ENCODE measurements around the gene MRPS18A.

MRPS18A gene

DNA sequence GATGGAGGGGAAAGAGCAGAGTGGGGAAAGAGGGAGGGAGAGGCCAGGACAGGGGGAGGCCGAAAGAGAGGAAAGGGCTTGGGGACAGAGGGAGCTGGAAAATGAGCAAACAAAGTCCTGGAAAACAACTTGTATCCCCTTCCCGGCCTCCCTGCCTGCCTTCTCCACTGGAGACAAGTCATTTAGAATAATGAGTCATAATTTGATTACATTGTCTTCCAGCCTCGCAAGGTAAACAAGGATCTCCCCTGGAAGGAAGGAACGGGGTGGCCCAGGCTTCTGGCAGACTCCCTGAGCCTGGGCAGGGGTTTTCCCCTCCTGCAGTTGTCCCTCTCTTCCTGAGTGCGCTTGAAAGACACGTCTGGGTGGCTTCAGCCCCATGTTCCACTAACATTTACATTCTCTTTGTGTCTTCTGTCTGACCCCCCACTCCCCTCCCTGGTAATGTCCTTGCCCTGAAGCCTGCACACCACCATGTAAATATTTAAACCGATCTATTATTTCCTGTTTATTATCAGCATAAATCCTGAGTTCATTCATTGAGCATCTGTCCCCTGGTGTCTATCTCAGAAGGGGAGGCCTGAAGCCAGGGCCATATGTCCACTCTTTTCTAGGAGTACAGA is 12.1 kb upstream of the MRPS18A start:
- no peak for DNase-seq (ENCODE audit: low spot score)
- in situ Hi-C loops (cut with MboI; ENCODE audit: low sequenced_read_pairs, unreplicated experiment) = no loop called here
- TF ChIP-seq, protein P1, sequence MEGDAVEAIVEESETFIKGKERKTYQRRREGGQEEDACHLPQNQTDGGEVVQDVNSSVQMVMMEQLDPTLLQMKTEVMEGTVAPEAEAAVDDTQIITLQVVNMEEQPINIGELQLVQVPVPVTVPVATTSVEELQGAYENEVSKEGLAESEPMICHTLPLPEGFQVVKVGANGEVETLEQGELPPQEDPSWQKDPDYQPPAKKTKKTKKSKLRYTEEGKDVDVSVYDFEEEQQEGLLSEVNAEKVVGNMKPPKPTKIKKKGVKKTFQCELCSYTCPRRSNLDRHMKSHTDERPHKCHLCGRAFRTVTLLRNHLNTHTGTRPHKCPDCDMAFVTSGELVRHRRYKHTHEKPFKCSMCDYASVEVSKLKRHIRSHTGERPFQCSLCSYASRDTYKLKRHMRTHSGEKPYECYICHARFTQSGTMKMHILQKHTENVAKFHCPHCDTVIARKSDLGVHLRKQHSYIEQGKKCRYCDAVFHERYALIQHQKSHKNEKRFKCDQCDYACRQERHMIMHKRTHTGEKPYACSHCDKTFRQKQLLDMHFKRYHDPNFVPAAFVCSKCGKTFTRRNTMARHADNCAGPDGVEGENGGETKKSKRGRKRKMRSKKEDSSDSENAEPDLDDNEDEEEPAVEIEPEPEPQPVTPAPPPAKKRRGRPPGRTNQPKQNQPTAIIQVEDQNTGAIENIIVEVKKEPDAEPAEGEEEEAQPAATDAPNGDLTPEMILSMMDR (IDR thresholded peaks at IDR 0.05; ENCODE audit: borderline replicate concordance, control extremely low read depth, extremely low read depth, insufficient read depth, missing control alignments) = no peak

DNA sequence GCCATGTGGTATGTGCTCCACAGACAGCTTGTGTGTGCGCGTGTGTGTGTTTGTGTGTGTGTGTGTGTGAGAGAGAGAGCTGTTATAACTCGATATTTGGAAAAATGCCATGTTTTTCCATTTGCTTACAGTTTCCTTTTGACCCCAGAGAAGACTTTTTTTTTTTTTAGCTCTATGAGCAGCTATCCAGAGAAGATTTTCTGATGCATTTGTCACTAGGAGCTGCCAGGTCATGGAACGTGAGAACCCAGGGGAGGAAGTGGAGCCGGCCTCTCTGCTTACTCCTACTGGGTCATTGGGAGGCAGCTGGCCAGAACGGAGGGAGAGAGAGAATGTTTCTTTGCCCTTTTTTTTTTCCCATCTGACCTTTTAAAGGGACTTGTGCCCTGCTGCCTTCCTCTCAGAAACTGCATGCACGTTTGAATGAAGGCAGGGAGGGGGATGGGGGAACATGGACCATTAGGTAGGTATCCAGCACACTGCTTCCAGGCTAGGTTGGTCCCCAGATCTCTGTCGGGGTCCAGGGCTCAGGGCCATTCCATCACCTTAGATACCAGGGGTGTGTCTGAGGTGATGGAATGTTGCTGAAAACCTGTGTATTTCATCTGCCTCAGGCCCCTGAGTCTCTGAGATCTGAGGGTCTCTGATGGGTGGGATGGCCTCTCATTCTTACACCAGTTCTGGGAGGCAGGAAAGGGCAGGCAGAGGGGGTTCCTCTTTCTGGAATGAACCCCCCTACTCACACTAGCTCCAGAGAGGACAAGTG is 11.2 kb upstream of the MRPS18A start:
- no peak for DNase-seq (ENCODE audit: low spot score)
- TF ChIP-seq, protein P1 (IDR thresholded peaks at IDR 0.05; ENCODE audit: borderline replicate concordance, control extremely low read depth, extremely low read depth, insufficient read depth, missing control alignments) = no peak
- in situ Hi-C loops (cut with MboI; ENCODE audit: low sequenced_read_pairs, unreplicated experiment) = no loop called here

DNA sequence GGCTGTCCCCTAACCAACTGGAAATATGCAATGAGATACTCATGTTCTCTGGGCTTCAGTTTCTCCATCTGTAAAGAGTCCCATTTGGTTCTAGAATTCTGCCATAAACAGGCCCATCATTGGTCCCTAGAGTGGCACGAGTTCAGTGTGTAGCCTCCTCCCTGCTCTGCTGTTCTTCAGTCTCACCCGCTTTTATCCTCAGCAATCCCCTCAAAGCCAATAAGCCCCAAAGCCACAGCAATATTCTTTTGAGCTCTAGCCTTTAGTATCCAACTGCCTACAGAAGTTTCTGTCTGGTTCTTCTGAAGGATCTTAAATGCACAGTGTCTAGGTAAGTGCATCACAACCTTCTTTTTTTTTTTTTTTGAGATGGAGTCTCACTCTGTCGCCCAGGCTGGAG is 9.8 kb upstream of the MRPS18A start:
- no peak for DNase-seq (ENCODE audit: low spot score)
- in situ Hi-C loops (cut with MboI; ENCODE audit: low sequenced_read_pairs, unreplicated experiment) = no loop called here
- TF ChIP-seq, protein P1 (IDR thresholded peaks at IDR 0.05; ENCODE audit: borderline replicate concordance, control extremely low read depth, extremely low read depth, insufficient read depth, missing control alignments) = no peak

DNA sequence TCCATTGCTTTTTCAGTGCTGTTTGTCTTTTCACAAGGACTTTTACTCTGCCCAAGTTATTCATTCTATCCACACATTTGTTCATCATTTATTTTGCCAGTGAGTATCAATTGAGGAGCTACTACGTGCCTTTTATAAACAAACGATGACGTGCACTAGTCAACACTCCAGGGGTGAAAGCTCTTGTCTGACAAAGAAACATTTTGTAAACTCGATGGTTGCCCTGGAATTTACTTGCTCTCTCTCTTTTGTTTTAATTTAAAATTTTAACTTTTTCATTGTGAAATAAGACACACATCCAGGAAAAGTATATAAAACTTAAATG is 8.3 kb upstream of the MRPS18A start:
- no peak for DNase-seq (ENCODE audit: low spot score)
- in situ Hi-C loops (cut with MboI; ENCODE audit: low sequenced_read_pairs, unreplicated experiment) = no loop called here
- TF ChIP-seq, protein P1 (IDR thresholded peaks at IDR 0.05; ENCODE audit: borderline replicate concordance, control extremely low read depth, extremely low read depth, insufficient read depth, missing control alignments) = no peak

DNA sequence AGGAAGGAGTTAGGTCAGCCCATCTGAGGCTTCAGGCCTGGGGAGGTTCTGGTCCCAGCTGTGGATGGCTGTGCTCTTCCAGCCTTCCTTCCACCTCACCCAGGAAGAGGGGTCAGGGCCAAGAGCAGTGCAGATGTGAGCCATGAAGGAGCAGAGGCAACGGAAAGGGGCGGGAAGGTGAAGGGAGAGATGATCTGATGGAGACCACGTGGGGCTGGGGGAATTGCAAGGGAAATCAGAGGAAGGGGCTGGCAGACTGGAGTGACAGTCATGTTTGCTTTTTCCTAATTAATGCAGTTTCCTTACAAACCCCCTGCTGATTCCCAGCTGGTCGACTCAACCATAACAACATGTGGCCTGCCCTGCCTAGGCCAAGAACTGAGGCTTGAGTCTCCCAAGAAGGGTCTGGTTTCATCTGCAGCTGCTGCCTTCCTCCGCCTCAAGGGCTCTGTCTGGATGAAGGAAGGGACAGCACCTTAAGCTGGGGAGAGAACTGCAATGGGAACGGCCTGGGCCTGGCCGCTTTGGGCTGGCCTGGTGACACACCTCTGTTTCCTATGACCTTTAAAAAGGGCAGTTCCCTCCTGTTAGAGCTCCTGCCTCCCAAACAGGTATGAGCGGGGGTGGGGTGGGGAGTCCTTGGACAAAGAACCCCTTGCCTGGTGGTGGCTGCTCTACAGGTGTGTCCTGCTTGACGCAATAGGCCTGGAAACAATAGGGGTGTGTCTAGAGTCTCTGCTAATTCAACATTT is 7.8 kb upstream of the MRPS18A start:
- in situ Hi-C loops (cut with MboI; ENCODE audit: low sequenced_read_pairs, unreplicated experiment) = no loop called here
- TF ChIP-seq, protein P1 (IDR thresholded peaks at IDR 0.05; ENCODE audit: borderline replicate concordance, control extremely low read depth, extremely low read depth, insufficient read depth, missing control alignments) = no peak
- DNase-seq (ENCODE audit: low spot score) = no peak

DNA sequence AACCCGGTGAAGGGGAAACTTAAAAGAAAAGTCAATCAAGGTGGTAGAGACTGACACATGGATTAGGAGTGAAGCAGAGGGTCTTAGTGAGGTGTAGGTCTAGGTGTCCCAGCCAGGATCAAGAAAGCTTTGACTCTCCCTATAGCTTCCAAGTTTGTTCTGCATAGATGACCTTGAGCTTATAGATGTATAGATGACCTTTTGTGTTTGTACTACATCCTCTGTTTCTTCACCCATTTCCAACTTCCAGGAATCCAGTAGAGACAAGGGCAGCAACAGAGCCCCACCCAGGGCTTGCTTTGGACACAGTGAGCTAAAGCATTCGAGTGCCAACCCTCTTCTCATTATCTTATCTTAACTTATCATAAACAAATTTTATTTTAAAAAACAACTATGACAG is 1.8 kb upstream of the MRPS18A start:
- TF ChIP-seq, protein P1 (IDR thresholded peaks at IDR 0.05; ENCODE audit: borderline replicate concordance, control extremely low read depth, extremely low read depth, insufficient read depth, missing control alignments) = no peak
- in situ Hi-C loops (cut with MboI; ENCODE audit: low sequenced_read_pairs, unreplicated experiment) = no loop called here
- no peak for DNase-seq (ENCODE audit: low spot score)

Data from GM13976 (cell line).